Neural cell (in vitro differentiated cells): Measurements from ENCODE around the gene DDTL. TPM values are rescaled to one million over a fixed set of nuclear protein-coding genes. Genes with fewer than 3 reads are reported as not detected.
"Not testable (repeated sequence)": the region's sequence is repeated elsewhere in the genome, so short reads cannot be mapped to it uniquely, and the experiment has no call there.

Source experiments
- H2AFZ ChIP-seq: fragments of 200-600, 300-800 bp; sonication (generic), shearing (Covaris generic); 2 replicates; pipeline ENCODE4 v1.6.0; 2014; ENCODE audit warnings: low read depth, mild to moderate bottlenecking, antibody characterized with exemption, low read length, moderate library complexity
- H3F3A ChIP-seq: fragments of 200-600 bp; shearing (Covaris generic); 2 replicates; pipeline ENCODE4 v1.6.1; 2016; ENCODE audit warnings: mild to moderate bottlenecking, moderate library complexity, mixed read lengths, antibody characterized with exemption, low read length; ENCODE audit not compliant: insufficient read depth, poor library complexity, severe bottlenecking
- H3K27ac ChIP-seq: fragments of 200-600, 300-800 bp; sonication (generic), shearing (Covaris generic); 2 replicates; pipeline ENCODE4 v1.5.1; 2014; ENCODE audit warnings: mild to moderate bottlenecking, low read length, moderate library complexity
- H3K27me3 ChIP-seq: fragments of 300-800, 200-600 bp; sonication (generic), shearing (Covaris generic); 2 replicates; pipeline ENCODE4 v1.6.0; 2014; ENCODE audit warnings: mild to moderate bottlenecking, low read depth, low read length, moderate library complexity; ENCODE audit not compliant: insufficient read depth
- H3K36me3 ChIP-seq: fragments of 300-800, 200-600 bp; sonication (generic), shearing (Covaris generic); 2 replicates; pipeline ENCODE4 v1.5.1; 2014; ENCODE audit warnings: mild to moderate bottlenecking, antibody characterized with exemption, low read length, moderate library complexity; ENCODE audit not compliant: insufficient read depth
- H3K4me2 ChIP-seq: fragments of 300-800, 200-600 bp; sonication (generic), shearing (Covaris generic); 2 replicates; pipeline ENCODE4 v1.6.0; 2014; ENCODE audit warnings: mild to moderate bottlenecking, low read length
- H3K4me3 ChIP-seq: fragments of 300-800, 200-600 bp; sonication (generic), shearing (Covaris generic); 2 replicates; pipeline ENCODE4 v1.5.1; 2014; ENCODE audit warnings: mild to moderate bottlenecking, low read length, moderate library complexity
- H3K79me2 ChIP-seq: fragments of 200-600 bp; shearing (Covaris generic); replicated peaks from 2 replicates; pipeline ENCODE4 v1.6.0; 2014; ENCODE audit warnings: mild to moderate bottlenecking, low read length, moderate library complexity; ENCODE audit not compliant: insufficient read depth
- H3K9ac ChIP-seq: fragments of 300-800, 200-600 bp; sonication (generic), shearing (Covaris generic); 2 replicates; pipeline ENCODE4 v1.6.1; 2016; ENCODE audit warnings: mild to moderate bottlenecking, low read length, mixed read lengths
- H3K9me2 ChIP-seq: fragments of 200-600 bp; shearing (Covaris generic); 2 replicates; pipeline ENCODE4 v1.6.1; 2016; ENCODE audit warnings: mild to moderate bottlenecking, low read length, mixed read lengths; ENCODE audit not compliant: insufficient read depth
- H3K9me3 ChIP-seq: fragments of 200-600, 300-800 bp; sonication (generic), shearing (Covaris generic); 2 replicates; pipeline ENCODE4 v1.6.1; 2016; ENCODE audit warnings: mild to moderate bottlenecking, mixed run types, low read length, moderate library complexity, mixed read lengths
- H4K20me1 ChIP-seq: fragments of 200-600 bp; shearing (Covaris generic); 2 replicates; pipeline ENCODE4 v1.6.1; 2016; ENCODE audit warnings: mild to moderate bottlenecking, mixed run types; ENCODE audit not compliant: insufficient read depth
- EP300 ChIP-seq: fragments of 450-650 bp; conservative IDR thresholded peaks from 2 replicates; pipeline ENCODE4 v1.6.1; 2014; ENCODE audit warnings: antibody characterized with exemption, mild to moderate bottlenecking, moderate library complexity; ENCODE audit not compliant: poor library complexity, severe bottlenecking
- EZH2 ChIP-seq: fragments of 200-600, 300-800 bp; shearing (Covaris generic), sonication (generic); IDR thresholded peaks from 2 replicates; pipeline ENCODE4 v1.6.1; 2014; ENCODE audit warnings: antibody characterized with exemption, low read length, borderline replicate concordance, mild to moderate bottlenecking; ENCODE audit not compliant: insufficient read depth, poor library complexity, severe bottlenecking
- MXI1 ChIP-seq: fragments of 450-650 bp; conservative IDR thresholded peaks from 2 replicates; pipeline ENCODE4 v1.6.1; 2014; ENCODE audit warnings: antibody characterized with exemption, mild to moderate bottlenecking; ENCODE audit not compliant: poor library complexity, severe bottlenecking
- POLR2AphosphoS5 ChIP-seq: IDR thresholded peaks from 2 replicates; pipeline ENCODE4 v1.6.1; 2012
- RAD21 ChIP-seq: fragments of 450-650 bp; conservative IDR thresholded peaks from 2 replicates; pipeline ENCODE4 v1.6.1; 2014; ENCODE audit warnings: antibody characterized with exemption, mild to moderate bottlenecking, moderate library complexity
- SMC3 ChIP-seq: fragments of 450-650 bp; conservative IDR thresholded peaks from 2 replicates; pipeline ENCODE4 v1.6.1; 2014; ENCODE audit warnings: antibody characterized with exemption, mild to moderate bottlenecking, moderate library complexity; ENCODE audit not compliant: poor library complexity
- TAF1 ChIP-seq: IDR thresholded peaks from 2 replicates; pipeline ENCODE4 v1.6.1; 2012; ENCODE audit warnings: low read depth
- polyA plus RNA-seq: library from polyadenylated mRNA; depleted of rRNA; stranded (reverse); fragments of >200 nt; gene quantifications from 2 replicates; pipeline ENCODE4 v1.2.3, GENCODE V29; 2014
- TF ChIP-seq, protein P1 (sequence below): fragments of 450-650 bp; IDR thresholded peaks from 2 replicates; pipeline ENCODE4 v1.5.1; 2014; ENCODE audit warnings: antibody characterized with exemption, mild to moderate bottlenecking, moderate library complexity; ENCODE audit not compliant: poor library complexity, severe bottlenecking
- TF ChIP-seq, protein P2 (sequence below): IDR thresholded peaks from 2 replicates; pipeline ENCODE4 v1.6.1; 2012; ENCODE audit warnings: borderline replicate concordance

The DDTL gene
- polyA plus RNA-seq, 1 donor from 2014 or later, result 0.31 TPM

DNA sequence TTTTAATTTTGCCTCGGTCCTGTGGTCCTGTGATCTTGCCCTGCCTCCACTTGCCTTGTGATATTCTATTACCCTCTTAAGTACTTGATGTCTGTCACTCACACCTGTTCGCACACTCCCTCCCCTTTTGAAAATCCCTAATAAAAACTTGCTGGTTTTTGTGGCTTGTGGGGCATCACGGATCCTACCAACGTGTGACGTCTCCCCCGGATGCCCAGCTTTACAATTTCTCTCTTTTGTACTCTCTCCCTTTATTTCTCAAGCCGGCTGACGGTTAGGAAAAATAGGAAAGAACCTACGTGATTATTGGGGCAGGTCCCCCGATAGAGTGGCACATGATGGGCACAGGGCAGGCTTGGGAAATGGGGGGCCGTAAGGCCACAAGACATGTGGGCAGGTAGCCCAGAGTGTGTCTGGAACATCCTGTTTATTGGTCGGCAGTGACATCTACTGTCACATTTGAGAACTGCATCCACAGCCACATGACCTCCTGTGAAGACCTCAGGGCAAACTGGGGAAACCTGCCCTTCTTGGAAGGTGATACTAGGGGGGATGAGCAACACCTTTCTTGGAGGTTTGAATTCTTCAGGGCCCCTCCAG, 10.3 kb upstream of the DDTL start:
- H3K79me2 ChIP-seq, H3K27ac ChIP-seq, H3K9me2 ChIP-seq, H2AFZ ChIP-seq, H3K36me3 ChIP-seq, H4K20me1 ChIP-seq, H3K4me2 ChIP-seq, H3K27me3 ChIP-seq, H3K9ac ChIP-seq, H3F3A ChIP-seq, H3K9me3 ChIP-seq, H3K4me3 ChIP-seq: not testable (repeated sequence)
- peak; percentile 92 for TF ChIP-seq RAD21
- peak; percentile 92 for TF ChIP-seq SMC3
- TF ChIP-seq, protein P1, sequence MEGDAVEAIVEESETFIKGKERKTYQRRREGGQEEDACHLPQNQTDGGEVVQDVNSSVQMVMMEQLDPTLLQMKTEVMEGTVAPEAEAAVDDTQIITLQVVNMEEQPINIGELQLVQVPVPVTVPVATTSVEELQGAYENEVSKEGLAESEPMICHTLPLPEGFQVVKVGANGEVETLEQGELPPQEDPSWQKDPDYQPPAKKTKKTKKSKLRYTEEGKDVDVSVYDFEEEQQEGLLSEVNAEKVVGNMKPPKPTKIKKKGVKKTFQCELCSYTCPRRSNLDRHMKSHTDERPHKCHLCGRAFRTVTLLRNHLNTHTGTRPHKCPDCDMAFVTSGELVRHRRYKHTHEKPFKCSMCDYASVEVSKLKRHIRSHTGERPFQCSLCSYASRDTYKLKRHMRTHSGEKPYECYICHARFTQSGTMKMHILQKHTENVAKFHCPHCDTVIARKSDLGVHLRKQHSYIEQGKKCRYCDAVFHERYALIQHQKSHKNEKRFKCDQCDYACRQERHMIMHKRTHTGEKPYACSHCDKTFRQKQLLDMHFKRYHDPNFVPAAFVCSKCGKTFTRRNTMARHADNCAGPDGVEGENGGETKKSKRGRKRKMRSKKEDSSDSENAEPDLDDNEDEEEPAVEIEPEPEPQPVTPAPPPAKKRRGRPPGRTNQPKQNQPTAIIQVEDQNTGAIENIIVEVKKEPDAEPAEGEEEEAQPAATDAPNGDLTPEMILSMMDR, result peak; percentile 95

DNA sequence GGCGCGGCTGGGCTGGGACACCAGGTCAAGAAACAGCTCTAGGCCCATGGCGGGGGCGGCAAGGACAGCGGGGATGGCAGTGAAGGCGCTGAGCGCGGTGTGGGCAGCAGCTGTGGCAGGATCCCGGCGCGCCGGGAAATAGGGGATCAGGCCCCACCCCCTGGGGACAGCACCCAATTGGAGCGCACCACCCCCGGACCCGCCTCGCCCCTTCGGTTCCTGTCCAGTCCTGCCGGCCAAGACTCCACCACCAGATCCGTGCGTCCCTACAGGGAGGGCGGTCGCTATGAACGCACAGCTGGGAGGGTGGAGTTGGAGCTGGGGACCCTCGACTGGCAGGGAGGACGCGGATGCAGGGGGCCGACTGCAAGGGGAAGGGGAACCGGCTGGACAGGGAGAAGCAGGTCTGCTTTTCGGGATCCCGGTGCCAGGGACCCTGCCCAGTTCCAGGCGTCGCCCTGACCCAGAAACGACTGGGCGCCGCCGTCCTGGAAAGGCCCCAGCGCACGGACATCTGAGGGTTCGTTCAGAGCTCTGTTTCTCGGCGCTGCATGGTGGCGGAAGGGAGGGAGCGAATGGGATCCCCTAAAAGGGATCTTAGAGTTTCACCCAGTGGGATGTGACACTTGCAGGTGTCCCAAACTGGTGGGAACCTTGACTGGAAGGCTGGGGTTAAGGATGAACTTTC, 5.5 kb upstream of the DDTL start, which contains the start of gene GSTT2B:
TSS of gene GSTT2B (minus strand) at position 112 of the 688 bp plus-strand sequence. CDS start at position 48, 64 bp downstream.
- not testable (repeated sequence) for H3K9ac ChIP-seq, H3K4me3 ChIP-seq, H3K4me2 ChIP-seq, H3K9me2 ChIP-seq, H4K20me1 ChIP-seq, H3K36me3 ChIP-seq, H3K27me3 ChIP-seq, H3F3A ChIP-seq, H2AFZ ChIP-seq, H3K27ac ChIP-seq, H3K79me2 ChIP-seq, H3K9me3 ChIP-seq

DNA sequence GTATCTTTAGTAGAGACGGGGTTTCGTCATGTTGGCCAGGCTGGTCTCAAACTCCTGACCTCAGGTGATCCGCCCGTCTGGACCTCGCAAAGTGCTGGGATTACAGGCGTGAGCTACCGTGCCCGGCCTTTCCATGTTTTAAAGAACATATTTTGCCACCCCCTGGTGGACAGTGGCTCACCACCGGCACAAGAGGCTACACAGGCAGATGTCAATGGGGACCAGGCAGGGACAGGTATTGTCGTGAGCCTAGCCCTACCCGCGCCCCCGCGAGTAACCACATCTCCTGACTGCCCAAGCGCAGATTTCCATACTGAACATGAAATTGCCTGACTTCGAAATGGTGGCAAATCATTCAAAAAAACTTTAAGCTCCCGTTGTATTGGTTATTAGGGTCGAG, 594 bp upstream of the DDTL start:
- H3K36me3 ChIP-seq, H3K4me3 ChIP-seq, H3K9me3 ChIP-seq, H4K20me1 ChIP-seq, H3K9me2 ChIP-seq, H3K9ac ChIP-seq, H2AFZ ChIP-seq, H3K79me2 ChIP-seq, H3F3A ChIP-seq, H3K4me2 ChIP-seq, H3K27ac ChIP-seq, H3K27me3 ChIP-seq: not testable (repeated sequence)

DNA sequence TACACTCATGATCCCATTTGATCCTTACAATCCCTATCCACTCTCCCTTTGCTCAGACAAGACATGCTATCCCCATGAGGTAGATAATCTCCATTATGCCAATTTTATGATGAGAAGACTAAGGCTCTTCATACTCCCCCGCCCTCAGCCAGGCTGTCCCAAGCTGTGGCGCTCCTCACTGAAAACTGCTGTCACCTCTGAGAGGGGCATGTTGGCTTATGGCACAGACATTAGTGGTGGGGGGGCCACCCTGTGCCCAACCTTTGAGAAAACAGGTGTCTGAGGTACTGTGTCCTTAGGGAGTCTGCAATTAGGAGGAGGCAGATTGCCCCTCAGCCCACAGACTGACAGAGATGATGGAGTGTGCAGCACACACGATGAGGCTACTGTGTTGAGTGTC, 2.4 kb downstream of the DDTL start:
- Histone ChIP-seq H2AFZ (no peak overlapping the region), H3K79me2 (no peaks in the 10 kb centered on the region), H3K9ac (no peak overlapping the region), H3K36me3 (no peaks in the 10 kb centered on the region), H3K9me2 (no peaks in the 10 kb centered on the region), H4K20me1 (no peaks in the 10 kb centered on the region), H3K27me3 (no peaks in the 10 kb centered on the region), H3K4me2 (no peak overlapping the region), H3K9me3 (no peaks in the 10 kb centered on the region), H3K4me3 (no peak overlapping the region), H3K27ac (no peak overlapping the region), H3F3A (no peaks in the 10 kb centered on the region)
- TF ChIP-seq POLR2AphosphoS5 (no peak), TAF1 (no peak), EP300 (no peak), EZH2 (no peak), RAD21 (no peak), SMC3 (no peak), MXI1 (no peak)
- TF ChIP-seq, protein P1, result no peak
- TF ChIP-seq, protein P2, sequence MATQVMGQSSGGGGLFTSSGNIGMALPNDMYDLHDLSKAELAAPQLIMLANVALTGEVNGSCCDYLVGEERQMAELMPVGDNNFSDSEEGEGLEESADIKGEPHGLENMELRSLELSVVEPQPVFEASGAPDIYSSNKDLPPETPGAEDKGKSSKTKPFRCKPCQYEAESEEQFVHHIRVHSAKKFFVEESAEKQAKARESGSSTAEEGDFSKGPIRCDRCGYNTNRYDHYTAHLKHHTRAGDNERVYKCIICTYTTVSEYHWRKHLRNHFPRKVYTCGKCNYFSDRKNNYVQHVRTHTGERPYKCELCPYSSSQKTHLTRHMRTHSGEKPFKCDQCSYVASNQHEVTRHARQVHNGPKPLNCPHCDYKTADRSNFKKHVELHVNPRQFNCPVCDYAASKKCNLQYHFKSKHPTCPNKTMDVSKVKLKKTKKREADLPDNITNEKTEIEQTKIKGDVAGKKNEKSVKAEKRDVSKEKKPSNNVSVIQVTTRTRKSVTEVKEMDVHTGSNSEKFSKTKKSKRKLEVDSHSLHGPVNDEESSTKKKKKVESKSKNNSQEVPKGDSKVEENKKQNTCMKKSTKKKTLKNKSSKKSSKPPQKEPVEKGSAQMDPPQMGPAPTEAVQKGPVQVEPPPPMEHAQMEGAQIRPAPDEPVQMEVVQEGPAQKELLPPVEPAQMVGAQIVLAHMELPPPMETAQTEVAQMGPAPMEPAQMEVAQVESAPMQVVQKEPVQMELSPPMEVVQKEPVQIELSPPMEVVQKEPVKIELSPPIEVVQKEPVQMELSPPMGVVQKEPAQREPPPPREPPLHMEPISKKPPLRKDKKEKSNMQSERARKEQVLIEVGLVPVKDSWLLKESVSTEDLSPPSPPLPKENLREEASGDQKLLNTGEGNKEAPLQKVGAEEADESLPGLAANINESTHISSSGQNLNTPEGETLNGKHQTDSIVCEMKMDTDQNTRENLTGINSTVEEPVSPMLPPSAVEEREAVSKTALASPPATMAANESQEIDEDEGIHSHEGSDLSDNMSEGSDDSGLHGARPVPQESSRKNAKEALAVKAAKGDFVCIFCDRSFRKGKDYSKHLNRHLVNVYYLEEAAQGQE, result no peak
